Hepatocyte (in vitro differentiated cells): ENCODE results near the gene ERICH2. TPM values are rescaled to one million over a fixed set of nuclear protein-coding genes. Genes with fewer than 3 reads are reported as not detected.

Source experiments
- DNase-seq: peaks from one replicate; pipeline ENCODE4 v3.0.0-alpha.2; 2016; ENCODE audit warnings: low spot score
- H2AFZ ChIP-seq: fragments of 200-600 bp; sonication (generic); 2 replicates; pipeline ENCODE4 v1.6.0; 2016; ENCODE audit warnings: antibody characterized with exemption, mild to moderate bottlenecking
- H3K27ac ChIP-seq: fragments of 200-600 bp; sonication (generic); 2 replicates; pipeline ENCODE4 v1.5.1; 2016; ENCODE audit warnings: mild to moderate bottlenecking
- H3K27me3 ChIP-seq: fragments of 200-600 bp; sonication (generic); 2 replicates; pipeline ENCODE4 v1.6.1; 2016
- H3K36me3 ChIP-seq: fragments of 200-600 bp; sonication (generic); replicated peaks from 2 replicates; pipeline ENCODE4 v1.5.1; 2016; ENCODE audit warnings: low read depth; ENCODE audit not compliant: insufficient read depth
- H3K4me1 ChIP-seq: fragments of 200-600 bp; sonication (generic); 2 replicates; pipeline ENCODE4 v1.5.1; 2016; ENCODE audit warnings: mild to moderate bottlenecking, moderate library complexity; ENCODE audit not compliant: insufficient read depth
- H3K4me2 ChIP-seq: fragments of 200-600 bp; sonication (generic); 2 replicates; pipeline ENCODE4 v1.6.0; 2016
- H3K4me3 ChIP-seq: fragments of 200-600 bp; sonication (generic); 2 replicates; pipeline ENCODE4 v1.5.1; 2016; ENCODE audit warnings: mild to moderate bottlenecking
- H3K79me2 ChIP-seq: fragments of 200-600 bp; sonication (generic); 2 replicates; pipeline ENCODE4 v1.6.0; 2017; ENCODE audit warnings: mild to moderate bottlenecking
- H3K9me2 ChIP-seq: fragments of 200-600 bp; sonication (generic); replicated peaks from 2 replicates; pipeline ENCODE4 v1.6.0; 2017; ENCODE audit warnings: mild to moderate bottlenecking; ENCODE audit not compliant: insufficient read depth
- H3K9me3 ChIP-seq: fragments of 200-600 bp; sonication (generic); 2 replicates; pipeline ENCODE4 v1.5.1; 2016; ENCODE audit warnings: low read depth, mild to moderate bottlenecking
- H4K20me1 ChIP-seq: fragments of 200-600 bp; sonication (generic); 2 replicates; pipeline ENCODE4 v1.6.0; 2016; ENCODE audit warnings: mild to moderate bottlenecking; ENCODE audit not compliant: insufficient read depth, poor library complexity, severe bottlenecking
- EZH2 ChIP-seq: fragments of 200-600 bp; sonication (generic); IDR thresholded peaks from 2 replicates; pipeline ENCODE4 v1.6.1; 2016; ENCODE audit warnings: antibody characterized with exemption, mild to moderate bottlenecking, borderline replicate concordance
- EZH2phosphoT487 ChIP-seq: fragments of 200-600 bp; sonication (generic); IDR thresholded peaks from one replicate; pipeline ENCODE4 v1.6.1; 2018; ENCODE audit warnings: antibody characterized with exemption, mild to moderate bottlenecking, low read depth, moderate library complexity; ENCODE audit not compliant: unreplicated experiment, severe bottlenecking
- WGBS: methylation state at CpG from one replicate; pipeline ENCODE4 v1.1.6; 2016; ENCODE audit warnings: low lambda C conversion rate; ENCODE audit errors: missing lambda C conversion rate; 5-methylcytosine and 5-hydroxymethylcytosine counted together
- polyA plus RNA-seq: library from polyadenylated mRNA; unstranded; fragments of >200 nt; fragmentation: Nextera tagmentation; extraction: Ambion mirVana; gene quantifications from 2 replicates; pipeline ENCODE4 v1.2.1, GENCODE V29; 2016
- total RNA-seq: library from RNA; depleted of rRNA; stranded (reverse); fragments of >200 nt; gene quantifications from 2 replicates; pipeline ENCODE4 v1.2.3, GENCODE V29; 2014
- TF ChIP-seq, protein P1 (sequence below): fragments of 200-600 bp; sonication (generic); IDR thresholded peaks from 2 replicates; pipeline ENCODE4 v1.5.1; 2016; ENCODE audit warnings: antibody characterized with exemption, mild to moderate bottlenecking; ENCODE audit not compliant: poor library complexity

Gene ERICH2
- total and polyA plus RNA-seq, 2 experiments from 2014 or later: 1.9 TPM; not detected in 1

DNA sequence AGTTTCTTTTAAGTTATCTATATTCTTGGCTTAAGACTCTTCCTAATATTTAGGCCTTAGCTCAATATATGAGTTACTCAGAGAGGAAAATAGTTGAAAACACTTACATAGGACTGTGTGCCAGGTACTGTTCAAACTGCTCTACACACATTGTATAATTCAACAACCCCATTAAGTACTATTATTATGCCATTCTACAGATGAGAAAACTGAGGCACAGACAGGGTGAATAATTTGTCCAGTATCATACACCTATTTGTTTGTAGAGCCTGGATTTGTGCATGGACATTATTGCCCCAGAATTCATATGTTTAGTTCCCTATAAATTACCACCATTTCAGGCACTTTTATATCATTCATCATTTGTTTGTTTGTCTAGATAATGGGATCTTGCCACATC is 28.8 kb downstream of the ERICH2 start:
- Histone ChIP-seq H3K36me3 (no peaks in the 10 kb centered on the region), H3K9me2 (no peaks in the 10 kb centered on the region), H3K27ac (no peak overlapping the region), H3K27me3 (no peaks in the 10 kb centered on the region), H3K4me1 (no peaks in the 10 kb centered on the region), H3K4me2 (no peak overlapping the region), H3K9me3 (no peaks in the 10 kb centered on the region), H3K79me2 (no peaks in the 10 kb centered on the region), H2AFZ (no peak overlapping the region), H3K4me3 (no peak overlapping the region), H4K20me1 (no peaks in the 10 kb centered on the region)
- no peak for TF ChIP-seq EZH2
- TF ChIP-seq, protein P1, sequence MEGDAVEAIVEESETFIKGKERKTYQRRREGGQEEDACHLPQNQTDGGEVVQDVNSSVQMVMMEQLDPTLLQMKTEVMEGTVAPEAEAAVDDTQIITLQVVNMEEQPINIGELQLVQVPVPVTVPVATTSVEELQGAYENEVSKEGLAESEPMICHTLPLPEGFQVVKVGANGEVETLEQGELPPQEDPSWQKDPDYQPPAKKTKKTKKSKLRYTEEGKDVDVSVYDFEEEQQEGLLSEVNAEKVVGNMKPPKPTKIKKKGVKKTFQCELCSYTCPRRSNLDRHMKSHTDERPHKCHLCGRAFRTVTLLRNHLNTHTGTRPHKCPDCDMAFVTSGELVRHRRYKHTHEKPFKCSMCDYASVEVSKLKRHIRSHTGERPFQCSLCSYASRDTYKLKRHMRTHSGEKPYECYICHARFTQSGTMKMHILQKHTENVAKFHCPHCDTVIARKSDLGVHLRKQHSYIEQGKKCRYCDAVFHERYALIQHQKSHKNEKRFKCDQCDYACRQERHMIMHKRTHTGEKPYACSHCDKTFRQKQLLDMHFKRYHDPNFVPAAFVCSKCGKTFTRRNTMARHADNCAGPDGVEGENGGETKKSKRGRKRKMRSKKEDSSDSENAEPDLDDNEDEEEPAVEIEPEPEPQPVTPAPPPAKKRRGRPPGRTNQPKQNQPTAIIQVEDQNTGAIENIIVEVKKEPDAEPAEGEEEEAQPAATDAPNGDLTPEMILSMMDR: no peak
- no peak for TF ChIP-seq EZH2phosphoT487
- no peak for DNase-seq

DNA sequence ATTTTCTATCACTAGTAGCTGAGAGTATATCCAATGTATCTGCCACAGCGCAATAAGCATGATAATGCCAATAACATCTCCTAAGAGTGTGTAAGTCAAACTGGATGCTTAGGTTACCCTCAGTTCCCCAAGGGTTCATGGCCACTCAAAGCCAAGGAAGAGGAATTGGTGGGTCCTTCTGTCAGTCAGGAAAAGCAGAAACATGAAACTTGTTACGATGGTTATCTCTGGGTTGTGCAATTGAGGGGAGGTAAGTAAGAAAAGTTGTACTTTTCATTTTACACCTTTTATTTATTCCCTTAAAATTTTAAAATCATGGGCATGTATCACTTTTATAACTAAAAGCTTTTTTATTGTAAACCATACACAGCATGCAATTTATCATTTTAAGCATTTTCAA is 36.4 kb downstream of the ERICH2 start:
- DNase-seq: no peak
- H3K4me3 ChIP-seq: no peak overlapping the region
- H2AFZ ChIP-seq: no peak overlapping the region
- no peaks in the 10 kb centered on the region for H3K4me1 ChIP-seq
- no peaks in the 10 kb centered on the region for H3K27me3 ChIP-seq
- H3K36me3 ChIP-seq: no peaks in the 10 kb centered on the region
- TF ChIP-seq, protein P1: no peak
- TF ChIP-seq EZH2 (no peak), EZH2phosphoT487 (no peak)
- H4K20me1 ChIP-seq: no peaks in the 10 kb centered on the region
- H3K27ac ChIP-seq: no peak overlapping the region
- H3K9me2 ChIP-seq: no peaks in the 10 kb centered on the region
- H3K79me2 ChIP-seq: no peaks in the 10 kb centered on the region
- no peaks in the 10 kb centered on the region for H3K9me3 ChIP-seq
- H3K4me2 ChIP-seq: no peak overlapping the region
- WGBS: 94% methylated on average over 2 of the region's 2 CpGs

DNA sequence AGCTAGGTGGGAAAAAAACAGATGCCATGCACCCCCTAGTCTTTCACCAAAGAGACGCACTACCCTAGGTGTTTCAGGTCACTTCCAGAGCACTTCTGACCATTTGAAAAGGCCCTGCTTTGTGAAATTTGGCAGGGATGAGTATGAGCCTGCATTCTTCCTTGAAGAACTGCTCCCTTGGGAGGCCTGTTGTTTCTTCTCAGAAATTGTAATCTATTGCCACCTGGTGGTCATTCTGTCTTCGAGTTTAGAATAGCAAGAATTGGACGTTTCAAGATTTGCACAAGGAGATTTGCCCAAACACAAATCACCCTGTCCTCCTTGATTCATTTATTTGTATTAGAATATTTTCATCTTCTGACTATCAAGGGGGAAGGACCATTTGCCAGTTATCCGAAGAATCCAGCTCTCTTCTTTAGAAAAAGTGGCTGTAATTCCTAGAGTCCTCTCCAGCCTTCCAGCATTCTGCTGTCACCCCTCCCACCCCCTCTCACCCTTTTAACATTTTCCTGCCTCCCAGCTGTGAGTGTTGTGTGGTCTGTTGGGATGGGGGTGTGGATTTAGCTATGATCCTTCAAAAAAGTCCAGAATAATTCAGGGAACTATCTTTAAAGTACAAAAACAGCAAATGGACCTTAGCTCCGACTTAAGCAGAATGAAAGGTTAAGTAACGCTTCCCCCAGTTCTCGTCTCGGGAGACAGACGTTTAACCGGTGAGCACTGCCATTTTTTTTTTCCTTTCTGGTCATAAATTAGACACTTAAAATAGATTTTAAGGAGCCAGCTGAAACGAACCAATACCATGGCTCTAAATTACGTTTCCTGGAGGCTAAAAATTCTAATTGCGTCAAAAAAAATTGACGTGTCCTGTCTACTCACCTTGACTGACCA is 42.8 kb downstream of the ERICH2 start:
- H3K79me2 ChIP-seq: no peaks in the 10 kb centered on the region
- H4K20me1 ChIP-seq: no peaks in the 10 kb centered on the region
- H3K9me3 ChIP-seq: no peaks in the 10 kb centered on the region
- peak; percentile 92 for DNase-seq
- H3K4me2 ChIP-seq: peak overlapping the region; percentile 70
- H3K27me3 ChIP-seq: peaks cover 43% of the 10 kb centered on the region
- H3K27ac ChIP-seq: no peak overlapping the region
- no peak overlapping the region for H3K4me3 ChIP-seq
- H2AFZ ChIP-seq: no peak overlapping the region
- TF ChIP-seq EZH2 (no peak), EZH2phosphoT487 (peak; percentile 38)
- TF ChIP-seq, protein P1: peak; percentile 84
- 2% methylated on average over 14 of the region's 14 CpGs for WGBS
- H3K4me1 ChIP-seq: peaks cover 20% of the 10 kb centered on the region
- H3K36me3 ChIP-seq: no peaks in the 10 kb centered on the region
- H3K9me2 ChIP-seq: no peaks in the 10 kb centered on the region
